Stimulated activated CD4-positive, alpha-beta T cell treated with anti-CD3 and anti-CD28 coated beads, Interleukin-15, amount 100 ng/mL, for 48 hours (primary cell): ENCODE measurements around the gene PSMA6.
A peak's percentile ranks its signal among the peaks of the same experiment; 100 is the strongest.
"Not testable (repeated sequence)": the region's sequence is repeated elsewhere in the genome, so short reads cannot be mapped to it uniquely, and the experiment has no call there.

Experiments used
- DNase-seq, 2 donors: peaks; one replicate each; pipeline ENCODE4 v3.0.0-alpha.2; 2020; ENCODE audit warnings: low read depth in 2 of 2

Gene PSMA6

DNA sequence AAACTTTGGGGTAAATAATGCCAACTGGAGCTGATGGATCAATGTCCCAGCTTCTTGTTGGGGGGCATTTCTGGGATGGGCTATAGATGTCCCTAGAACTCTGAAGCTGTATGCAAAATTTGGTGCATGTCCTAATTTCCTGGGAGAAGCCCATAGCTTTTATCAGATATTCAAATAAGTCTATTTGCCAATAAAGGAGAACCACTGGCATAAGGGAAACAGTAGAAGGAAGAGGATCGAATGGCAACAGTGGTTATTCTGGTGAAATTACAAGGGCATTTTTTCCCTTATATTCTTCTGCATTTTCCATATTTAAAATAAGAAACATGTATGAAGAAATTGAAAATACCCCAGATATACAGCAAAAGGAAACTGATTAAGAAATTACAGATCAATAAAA is 34.2 kb downstream of the PSMA6 start:
- DNase-seq = no peak

DNA sequence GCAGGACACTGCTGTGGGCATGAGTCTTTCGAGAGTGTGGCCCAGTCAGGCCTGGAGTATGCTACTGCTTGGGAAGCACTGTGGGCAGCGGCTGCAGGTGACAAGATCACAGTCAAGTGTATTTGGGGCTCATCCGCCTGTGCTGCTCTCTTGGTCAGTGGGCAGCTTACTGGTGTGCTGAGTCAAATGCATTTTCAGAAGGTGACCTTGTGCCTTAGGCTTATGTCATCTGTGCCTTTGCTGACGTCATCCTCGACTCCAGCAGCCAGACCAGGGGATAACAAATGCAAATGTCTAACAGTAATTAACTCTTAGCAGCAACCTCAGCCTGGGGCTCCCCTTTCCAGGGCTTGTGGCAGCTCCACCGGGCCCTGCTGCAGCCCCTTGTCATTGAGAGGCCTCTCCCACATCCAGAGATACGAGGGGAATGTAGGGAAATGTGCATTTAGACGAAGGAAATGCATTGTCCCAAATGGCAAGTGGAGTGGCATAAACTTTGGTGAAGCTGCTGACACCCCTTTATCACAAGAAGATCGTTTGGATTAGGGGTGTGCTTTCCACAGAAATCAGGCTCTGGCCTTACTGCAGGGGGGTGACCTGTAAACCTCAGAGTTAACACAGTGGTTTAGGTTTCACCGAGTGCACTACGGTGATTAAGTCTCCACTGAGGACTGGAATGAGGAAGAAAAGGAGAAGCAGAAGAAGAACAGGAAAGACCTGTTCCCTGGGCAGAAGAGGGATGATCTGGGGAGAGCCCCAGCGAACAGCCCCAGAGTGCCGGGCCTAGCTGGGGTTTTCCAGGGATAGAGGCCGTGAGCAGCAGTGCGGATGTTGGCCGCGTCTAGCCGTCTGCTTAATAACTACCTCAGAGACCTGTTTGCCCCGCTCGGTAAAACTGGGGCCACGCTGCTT is 39.7 kb downstream of the PSMA6 start:
- DNase-seq = no peak

DNA sequence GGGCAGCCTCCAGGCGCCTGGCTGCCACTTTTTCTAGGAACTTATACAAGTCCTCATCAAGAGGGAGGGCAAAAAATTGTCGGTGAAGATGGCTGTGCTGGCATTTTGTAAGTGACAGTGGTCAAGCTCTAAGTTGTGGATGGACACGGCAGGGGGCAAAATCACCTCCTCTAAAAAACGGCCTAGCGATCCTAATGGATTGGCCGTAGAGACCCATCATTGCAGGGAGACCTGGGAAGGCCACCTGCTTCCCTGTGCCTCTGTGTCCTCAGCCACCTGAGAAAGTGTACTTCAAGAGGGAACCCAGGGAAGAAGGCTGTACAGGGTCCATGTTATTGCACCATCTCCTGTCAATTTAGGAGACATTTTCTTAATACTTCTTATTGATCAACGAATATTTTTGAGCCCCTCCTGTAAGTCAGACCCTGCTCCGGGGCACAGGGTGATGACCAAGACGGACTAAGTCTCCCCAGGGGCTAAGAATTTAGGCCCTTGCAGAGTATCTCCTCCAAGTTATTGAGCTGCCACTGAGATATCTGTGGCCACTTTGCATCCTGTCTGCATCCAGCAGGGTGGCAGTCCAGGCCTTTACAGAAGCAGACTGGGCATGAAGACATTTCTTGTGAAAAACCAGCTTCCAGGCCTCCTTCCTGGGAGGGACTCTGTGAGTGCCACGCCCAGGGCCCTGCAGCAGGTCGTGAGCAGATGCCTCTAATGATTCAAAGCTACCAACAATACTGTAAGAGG is 40.5 kb downstream of the PSMA6 start:
- peak; percentile 45 to 63 for DNase-seq

DNA sequence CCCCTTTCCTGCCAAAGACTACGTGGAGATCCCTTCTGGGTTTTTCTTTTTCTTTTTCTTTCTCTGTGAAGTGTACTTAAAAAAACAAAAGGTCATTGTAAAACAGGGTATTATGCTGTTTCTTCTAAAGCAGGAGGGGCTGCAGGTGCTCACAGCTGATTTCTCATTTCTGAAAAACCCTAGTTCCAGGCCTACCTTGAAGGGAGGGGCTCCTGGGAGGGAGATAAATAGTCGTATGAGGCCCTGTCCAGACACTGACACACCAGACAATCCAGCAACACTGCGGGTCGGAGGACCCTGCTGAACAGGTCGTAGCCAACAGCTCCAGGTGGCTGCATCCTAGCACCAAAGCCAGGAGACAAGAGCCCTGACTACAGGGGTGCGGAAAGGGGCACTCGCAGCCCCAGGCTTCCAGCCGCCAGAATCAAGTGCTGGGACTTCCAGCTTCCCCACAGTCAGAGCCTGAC is 41.1 kb downstream of the PSMA6 start:
- DNase-seq = no peak

DNA sequence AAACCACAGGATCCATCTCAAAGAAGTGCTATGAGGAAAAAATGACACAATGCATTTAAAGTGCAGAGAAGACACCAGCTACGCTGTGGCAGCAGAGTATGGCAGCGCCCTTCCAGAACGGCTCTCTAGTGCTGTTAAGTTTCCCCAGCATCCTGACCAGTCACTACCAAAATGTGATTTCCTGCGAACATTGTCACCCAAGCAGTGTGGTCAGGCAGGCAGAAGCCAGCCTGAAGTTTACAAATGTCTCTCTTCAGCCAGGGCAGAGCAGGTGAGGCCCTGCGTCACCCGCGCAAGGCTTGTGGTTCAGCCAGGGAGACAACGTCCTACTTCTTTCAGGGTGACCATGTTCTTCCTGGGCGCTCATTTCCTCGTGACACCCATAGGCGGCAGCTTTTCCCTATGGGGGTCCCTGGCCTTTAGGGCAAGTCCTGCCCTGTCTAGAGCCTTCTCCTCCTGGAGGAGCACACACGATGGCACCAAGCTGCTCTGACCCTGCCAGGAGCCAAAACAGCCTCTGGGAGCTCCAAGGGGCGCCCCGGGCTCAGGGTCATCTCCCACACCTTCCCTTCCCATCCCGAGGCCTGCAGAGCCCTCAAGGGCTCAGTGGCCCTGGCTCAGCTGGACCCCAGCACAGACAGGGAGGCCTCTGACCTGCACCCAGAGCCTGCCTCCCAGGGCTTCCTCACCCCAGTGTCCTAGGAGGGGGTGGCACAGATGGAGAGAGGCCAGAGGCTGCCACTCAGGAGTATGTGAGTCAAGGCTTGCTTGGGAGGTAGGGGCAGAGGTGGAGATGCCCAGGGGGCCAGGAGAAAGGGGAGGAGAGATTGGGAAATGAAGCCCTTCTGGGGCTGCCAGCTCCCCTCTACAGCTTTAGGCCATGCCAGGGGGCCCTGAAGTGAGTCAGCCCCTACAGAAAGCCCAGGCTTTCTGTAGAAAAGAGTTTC is 41.9 kb downstream of the PSMA6 start:
- DNase-seq = peak; percentile 26 to 45

DNA sequence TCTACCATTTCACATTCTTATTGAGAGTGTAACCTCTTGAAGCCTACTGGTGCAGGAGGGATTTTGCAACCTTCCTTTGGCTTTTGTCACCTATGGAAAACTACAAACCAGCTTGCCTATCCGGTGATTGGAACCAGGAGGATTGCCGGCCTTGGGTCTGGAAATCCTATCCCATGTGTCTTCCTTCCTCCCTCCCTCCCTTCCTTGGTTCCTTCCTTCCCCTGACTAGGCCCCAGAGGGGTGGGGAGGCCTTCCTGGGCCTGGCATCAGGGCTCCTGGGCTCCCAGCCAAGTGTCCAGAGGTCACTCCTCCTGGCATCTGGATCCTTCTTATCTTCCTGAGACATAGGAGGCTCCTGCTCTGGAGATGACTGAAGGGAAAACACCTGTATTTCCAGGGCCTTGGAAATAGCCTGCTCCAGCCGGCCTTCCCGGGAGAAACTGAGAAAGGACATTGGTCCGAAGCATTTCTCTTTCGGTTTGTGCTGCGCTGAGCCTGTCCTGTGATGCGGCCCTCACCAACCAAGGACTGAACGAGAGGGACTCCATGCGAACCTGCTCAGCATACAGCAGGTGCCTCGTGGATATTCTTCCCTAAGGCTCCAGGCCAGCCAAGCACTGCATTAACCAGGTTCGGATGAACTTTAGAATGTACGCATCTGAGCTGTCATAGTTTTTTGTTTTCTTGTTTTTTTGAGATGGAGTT is 43.4 kb downstream of the PSMA6 start:
- no peak for DNase-seq

DNA sequence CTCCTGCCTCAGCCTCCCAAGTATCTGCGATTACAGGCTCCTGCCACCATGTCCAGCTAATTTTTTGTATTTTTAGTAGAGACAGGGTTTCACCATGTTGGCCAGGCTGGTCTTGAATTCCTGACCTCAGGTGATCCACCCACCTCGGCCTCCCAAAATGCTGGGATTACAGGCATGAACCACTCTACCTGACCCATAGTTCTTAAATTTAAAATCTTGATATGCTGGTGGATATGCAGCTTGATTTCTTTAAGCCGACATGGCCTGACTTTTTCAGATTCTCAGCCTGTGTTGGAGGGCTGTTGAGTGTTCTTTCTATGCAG is 44.0 kb downstream of the PSMA6 start:
- not testable (repeated sequence) for DNase-seq

DNA sequence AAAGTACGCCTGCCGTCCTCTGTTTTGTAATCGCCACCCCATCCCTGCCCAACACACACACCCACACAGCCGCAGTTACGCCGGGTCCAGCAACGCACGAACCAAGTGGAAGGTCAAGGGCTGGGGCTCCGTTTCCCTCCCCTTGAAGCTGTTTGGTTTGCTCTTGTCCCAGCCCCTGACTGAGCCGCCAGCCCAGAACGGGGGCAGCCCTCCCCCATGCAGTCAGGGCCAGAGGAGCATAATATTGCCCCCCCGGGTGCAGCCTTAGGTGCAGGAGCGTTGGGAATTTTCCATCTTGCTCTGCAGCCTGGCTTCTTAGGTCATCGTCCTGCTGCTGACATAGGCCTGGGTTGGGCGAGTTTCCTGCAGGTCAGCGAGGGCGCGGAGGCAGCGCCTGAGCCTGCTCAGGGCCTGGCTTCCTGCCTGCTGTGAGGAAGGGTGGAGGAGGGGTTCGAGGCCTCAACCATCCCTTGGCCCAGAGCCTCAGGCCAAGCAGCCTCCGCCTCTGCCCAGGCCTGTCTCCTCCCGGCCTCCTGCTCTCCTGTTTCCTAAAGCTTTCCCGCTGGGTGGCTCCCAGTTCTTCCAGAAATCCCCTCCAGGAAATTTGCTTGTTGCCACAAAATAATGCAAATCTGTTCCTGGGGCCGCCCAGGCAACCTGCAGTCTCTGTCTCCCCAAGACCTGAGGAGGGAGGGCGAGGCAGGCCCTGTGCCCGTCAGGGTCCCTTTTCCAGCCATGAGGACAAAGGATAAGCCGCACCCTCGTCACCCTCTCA is 44.5 kb downstream of the PSMA6 start:
- DNase-seq = no peak

DNA sequence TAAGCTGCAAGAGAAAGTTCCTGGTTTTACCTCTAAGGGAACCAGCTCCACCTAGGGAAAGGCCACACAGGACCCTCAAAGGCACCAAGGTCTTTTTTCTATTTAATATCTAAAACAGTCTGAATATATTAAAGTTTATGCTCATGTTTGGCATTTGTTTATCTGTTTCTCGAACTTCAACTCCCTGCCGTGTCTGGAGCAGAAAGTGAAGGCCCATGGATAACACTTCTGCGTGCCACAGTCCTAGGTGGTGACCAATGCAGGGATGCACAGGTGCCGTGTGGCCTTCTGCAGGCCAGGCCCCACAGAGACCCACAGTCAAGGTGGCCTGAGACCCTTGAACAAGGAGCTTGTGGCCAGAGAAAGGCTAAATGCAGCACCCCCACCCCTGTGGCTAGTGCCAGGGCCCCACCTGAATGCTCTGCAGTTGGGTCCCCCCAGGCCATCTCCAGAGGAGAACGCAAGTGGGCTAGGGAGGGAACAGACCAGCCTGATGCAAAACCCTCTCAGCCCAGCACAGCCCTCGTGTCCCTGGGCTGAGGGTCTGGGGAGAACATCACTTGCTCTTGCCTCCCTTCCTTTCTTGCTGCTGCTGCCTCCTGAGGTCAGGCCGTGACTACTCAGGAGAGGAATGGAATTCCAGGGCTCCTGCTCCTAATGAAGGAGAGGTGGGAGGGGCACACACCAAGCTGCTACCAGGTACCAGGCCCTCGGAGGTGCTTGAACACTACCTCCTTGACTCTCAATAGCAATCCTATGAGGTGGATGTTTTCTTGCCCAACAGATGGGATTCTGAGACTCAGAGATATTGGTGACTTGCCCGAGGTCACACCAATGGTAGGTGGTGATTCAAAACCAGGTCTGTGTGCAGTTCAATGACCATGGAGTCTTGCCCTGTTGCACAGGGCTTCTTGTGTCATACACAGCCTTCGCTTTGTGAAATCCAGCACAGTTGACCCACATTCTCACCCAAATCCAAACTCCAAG is 45.4 kb downstream of the PSMA6 start:
- DNase-seq = no peak

DNA sequence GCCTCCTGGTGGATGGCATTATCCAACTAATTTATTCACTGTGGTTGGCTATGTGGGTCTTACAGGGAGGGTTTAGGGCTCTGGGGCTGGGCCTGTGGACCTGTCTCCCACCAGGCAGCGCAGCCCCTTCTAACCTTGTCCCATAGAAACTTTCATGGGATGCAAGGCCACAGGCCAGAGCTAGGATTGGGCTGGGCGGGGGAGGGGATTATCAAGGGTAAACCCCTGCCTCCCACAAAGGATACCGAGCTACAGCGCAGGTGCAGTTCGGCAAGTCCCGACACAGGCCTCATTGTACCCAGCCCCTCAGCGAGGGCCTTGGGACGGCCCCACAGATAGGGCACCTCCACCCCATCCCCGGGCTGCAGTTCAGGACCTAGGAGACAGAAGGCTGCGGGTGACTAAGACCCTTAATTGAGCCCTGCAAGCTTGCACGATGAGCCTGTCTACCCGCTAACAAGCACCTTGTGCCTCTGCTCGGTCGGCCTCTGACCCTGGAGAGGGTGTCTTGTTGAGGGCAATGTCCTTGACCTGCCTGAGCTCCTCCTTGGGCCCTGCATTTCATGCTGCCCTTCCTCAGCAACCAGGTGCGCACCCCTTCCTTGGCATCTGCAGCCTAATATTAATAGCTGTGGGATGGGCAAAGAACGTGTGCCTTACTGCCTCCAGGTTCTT is 46.7 kb downstream of the PSMA6 start:
- DNase-seq = no peak

DNA sequence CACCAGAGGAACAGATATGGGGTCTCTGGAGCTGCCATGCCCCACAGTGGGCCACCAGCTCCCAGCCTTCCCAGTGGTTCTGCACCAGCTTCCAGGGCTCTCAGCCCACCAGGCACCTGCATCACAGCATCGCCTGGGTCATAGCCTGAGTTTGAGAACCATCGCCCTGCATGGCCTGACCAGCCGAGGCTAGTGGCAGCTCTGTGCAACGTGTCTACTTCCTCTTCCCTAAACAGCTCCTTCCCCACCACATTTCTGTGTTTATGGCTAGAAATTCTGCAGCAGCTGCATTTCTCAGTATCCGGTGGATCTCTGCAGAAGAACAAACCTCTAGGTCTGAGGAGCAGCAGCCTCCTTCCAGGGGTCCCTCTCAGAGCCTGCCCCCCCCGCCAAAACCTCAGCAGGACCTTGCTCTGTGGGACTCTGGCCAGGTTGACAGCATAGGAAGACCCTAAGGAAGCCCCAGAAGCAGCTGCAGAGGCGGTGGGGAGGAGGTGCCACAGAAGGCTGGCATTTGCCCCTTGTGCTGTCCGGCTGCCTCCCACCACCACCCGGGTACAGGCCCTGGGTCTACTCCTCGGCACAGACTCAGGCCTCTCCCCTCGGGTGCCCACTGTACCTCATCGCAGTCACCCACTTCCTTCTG is 47.7 kb downstream of the PSMA6 start:
- no peak for DNase-seq

DNA sequence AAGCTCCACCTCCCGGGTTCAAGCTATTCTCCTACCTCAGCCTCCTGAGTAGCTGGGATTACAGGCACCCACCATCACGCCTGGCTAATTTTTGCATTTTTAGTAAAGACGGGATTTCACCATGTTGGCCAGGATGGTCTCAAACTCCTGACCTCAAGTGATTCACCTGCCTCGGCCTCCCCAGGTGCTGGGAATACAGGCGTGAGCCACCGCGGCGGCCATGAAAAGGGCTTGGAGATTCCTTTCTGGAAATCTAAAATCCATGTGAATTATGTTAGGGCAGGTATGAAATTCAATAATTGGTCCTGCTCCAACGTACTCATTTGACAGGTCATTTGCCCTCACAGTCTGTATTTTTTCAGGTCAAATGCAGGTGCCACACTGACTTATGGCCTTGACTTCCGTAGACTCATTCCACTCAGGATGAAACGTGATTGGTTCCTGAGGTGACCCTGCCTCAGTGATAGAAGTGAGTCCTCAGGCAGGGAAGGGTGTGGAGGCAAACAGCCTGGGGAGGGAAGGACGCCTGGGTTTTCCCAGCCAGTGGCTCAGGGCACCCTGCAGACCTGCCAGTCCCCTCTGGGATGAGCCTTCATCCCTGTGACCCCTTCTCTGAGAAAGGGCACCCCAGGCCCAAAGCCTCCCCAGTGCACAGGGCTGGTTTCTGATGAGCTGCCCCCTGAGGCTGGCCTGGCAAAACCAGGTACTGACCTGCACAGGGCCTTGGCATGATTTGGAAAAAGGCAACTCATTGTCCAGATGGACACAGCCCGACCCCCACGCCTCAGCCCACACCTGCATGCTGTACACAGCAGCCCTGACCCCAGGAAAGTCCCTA is 48.7 kb downstream of the PSMA6 start:
- DNase-seq = no peak

DNA sequence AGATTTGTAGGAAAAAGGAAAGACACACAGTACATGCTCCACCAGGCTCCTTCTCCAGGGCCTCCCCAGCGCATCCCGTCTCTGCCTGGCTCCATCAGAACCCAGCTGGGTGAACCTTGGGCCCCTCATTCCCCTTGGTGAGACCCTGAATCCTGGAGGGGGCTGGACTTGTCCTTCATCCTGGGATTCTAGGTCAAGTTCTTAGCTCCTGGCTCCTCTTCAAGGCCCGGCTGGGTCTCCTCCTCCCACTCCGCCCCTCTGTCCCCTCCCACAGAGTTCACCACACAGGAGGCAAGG is 49.2 kb downstream of the PSMA6 start:
- no peak for DNase-seq

DNA sequence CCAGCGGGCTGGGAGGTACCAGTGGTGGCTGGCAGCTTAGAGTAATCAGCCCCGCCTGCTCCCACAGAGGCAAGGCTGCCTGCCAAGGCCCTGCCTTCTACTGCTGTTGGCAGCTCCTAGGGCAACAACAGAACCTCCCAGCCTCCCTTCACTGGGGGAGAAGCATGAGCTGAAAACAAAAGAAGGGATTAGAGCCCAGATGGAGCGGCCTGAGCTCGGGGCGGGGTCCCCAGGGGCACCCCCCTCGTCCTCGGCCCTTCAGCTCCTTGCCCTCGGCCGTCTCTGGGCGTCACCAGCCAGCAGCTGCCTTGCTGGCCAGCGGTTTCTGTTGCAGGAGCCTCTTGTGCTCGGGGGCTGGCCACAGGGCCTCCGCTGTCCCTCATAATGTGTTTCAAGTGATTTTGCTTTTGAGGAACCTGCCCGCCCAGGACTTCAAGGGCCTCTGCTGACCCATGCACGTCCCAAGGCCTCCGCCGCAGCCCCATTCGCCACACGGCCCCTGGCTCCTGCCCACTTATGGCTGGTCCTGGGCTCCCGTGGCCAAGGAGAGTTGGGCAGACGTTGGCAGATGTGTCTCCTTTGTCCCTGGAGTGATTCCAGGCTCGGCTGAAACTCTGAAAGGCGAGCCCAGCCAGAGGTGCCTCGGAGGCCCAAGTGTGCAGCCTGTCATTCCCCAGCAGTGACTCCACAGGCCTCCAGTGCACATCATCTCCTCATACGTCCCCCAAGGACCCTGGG is 49.7 kb downstream of the PSMA6 start:
- DNase-seq = no peak

DNA sequence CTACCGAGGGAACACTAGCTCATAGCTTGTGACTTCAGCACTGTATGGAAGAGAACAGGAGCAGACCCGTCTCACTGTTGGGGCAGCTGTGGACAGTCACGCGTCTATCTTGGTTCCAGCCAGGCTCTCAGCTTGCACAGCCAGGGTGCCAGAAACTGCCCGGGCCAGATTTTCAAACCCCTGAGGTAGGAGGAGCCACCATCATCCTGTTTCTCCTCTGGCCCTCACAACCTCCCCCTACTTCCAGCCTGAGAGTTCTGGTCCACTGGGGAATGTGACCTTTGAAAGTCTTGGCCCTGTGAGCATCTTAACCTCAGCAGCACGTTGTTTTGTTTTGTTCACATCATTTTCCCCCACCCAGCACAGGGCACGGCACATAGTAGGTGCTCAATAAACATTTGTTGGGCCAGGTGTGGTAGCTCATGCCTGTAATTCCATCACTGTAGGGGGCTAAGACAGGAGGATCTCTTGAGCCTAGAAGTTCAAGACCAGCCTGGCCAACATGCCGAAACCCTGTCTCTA is 50.4 kb downstream of the PSMA6 start:
- no peak for DNase-seq

DNA sequence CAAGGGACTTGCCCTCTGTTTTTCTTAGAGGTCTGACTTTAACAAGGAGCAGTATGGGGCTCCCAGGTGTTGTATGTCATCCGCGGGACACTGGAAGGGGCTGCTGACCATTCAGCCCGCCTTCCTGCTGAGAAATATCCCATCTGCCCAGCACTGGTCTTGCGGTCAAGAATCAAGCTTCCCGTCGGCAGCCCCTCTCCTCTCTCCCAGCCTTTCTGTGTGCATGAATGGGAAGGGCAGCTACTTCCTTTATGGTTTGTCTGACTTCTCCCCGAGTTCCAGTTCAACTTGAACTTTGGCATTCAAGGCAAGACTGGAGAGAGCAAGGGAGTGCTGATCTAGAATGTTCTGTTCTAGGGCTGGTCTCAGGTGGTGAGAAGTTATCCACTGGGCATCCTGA is 51.5 kb downstream of the PSMA6 start:
- no peak for DNase-seq
